GM03348 (cell line): Measurements from ENCODE around the gene FAM120B.

Source experiments
- DNase-seq: peaks from one replicate; pipeline ENCODE4 v3.0.0; 2012; ENCODE audit warnings: low spot score

The FAM120B gene

DNA sequence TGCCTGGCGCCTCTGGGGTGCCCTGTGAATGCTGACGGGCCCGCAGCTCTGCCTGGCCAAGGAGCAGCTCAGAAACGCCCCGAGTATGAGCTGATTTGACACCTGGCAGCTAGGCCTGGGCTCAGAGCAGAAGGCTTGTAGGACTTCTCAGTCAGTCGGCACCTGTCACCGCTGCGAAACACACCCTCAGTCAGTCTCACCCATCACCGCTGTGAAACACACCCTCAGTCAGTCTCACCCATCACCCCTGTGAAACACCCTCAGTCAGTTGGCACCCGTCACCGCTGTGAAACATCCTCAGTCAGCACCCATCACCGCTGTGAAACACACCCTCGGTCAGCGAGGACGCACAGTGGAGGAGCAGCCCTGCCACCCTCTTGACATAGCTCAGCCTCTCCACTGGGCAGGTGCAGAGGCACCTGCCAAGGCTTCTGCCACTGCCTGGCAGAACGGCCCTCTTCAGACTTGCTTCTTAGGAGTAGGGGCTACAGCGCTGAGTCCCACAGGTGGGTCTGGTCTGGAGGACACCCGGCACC lies 137.6 kb downstream of the FAM120B start:
- DNase-seq, result no peak

DNA sequence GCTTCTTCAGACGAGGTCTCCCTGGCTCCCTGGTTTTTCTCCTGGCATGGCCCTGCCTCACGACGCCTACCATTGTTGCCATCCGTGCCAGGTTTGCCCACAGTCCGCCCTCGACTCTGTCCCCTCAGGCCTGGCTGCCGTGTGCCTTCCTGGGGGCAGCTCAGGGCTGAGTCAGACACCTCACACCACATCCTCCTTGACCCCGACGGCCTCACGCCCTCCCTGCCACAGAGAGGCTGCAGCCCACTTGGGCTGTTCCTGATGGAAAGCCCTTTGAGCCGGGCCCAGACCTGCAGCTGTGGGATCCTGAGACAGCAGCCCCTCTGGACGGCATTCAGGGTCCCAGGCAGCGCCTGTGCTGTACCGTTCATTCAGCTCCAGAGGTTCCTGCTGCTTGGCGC lies 138.3 kb downstream of the FAM120B start:
- DNase-seq, result no peak

DNA sequence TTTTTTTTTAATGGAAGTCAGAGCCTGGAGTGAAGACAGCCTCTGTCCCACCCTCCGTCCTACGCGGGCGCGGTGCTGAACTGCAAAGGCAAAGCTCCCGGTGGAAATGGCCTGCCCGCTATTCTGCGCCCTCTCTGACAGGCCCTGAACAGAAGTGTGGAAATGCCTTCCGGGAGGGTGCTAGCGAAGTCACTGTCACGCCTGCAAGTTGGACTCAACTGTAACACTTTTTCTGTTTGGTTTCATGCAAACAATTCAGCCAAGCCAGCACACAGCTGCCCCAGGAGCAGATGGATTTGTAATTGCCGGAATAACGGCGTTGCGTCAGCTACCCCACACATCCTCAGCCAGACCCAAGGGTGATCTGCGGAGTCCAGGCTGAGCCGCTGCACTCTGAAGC lies 138.9 kb downstream of the FAM120B start:
- no peak for DNase-seq

DNA sequence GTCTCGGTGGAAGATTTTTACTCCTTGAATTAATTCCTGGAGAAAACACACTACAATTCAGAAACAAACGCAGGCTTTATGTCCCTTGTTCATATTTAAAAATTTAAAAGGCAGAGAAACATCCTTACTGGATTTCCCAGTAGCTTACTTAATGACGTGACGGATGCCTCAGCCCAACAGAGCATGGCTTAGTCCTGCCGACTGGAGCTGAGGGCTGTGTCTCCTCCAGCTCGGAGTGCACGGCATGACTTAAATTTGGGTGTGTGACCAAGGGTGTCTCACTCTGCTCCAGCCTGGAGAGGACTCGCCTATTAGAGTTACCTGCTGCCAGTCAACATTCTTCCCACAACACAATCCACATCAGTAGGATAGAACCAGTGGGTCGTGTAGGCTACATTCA lies 139.4 kb downstream of the FAM120B start:
- no peak for DNase-seq

DNA sequence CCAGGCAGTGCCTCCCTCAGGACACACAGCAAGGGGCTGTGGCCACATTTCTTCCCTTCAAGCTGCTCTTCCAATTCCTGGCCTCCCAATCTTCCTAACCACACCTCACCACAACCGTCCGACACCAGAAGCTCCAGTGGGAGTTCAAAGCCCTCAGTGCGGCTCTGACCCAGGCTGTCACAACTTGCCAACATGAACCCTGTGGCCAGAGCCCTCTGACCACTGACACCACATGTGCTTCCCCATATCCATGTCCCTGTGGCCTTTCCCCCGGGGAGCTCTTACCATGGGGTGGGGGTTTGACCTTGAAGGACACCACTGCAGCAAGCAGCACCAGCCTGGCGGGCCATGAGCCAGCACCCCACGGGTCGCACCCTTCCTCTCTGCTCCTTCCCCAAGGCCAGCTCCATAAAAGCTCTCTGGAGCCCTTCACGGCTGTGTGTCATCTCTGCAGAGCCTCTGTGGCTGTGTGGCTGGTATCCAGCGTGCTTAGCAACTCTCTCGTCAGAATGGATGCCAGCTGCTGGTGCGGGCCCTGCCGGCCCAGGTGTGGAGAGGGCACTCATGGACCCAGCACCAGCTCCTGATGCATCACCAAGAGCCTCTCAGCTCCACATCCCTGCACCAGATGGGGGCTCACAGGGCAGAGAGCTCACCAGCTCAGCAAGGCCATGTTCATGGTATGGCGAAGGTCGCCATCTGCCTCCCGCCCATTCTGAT lies 140.4 kb downstream of the FAM120B start:
- DNase-seq, result no peak

DNA sequence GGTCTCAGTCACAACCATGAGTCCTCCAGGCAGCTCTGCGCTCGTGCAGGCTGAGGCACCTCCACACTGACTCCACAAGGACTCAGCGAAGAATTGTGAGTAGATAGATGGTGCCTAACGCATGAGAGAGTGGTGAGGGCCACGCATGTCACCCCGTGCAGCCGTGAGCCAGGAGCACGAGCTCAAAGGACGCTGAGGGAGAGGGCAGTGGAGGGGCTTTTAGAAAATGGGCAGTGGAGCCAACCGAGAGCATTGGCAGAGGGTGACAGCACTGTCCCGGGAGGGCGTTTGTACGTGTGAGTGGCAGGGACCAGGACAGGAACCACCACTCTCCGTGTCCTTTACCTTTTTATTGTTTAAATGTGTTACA lies 141.0 kb downstream of the FAM120B start:
- no peak for DNase-seq

DNA sequence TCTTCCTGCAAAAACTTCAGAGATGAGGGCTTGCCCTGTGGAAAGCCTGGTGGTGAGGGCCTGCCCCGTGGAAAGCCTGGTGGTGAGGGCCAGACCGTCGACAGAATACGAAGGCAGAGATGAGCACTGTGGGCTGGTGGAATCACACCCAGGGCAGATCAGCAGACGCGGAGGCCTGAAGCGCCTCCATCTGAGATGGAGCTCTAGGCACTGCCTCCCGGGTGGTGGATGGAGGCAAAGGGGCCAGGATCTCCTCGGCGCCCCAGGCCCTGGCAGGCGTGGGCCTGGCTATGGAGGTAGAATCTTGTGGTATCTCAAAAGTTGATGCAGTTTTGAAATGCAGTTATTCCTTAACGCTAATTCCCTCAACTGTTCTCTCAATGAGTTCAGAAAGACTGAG lies 141.8 kb downstream of the FAM120B start:
- DNase-seq, result no peak

DNA sequence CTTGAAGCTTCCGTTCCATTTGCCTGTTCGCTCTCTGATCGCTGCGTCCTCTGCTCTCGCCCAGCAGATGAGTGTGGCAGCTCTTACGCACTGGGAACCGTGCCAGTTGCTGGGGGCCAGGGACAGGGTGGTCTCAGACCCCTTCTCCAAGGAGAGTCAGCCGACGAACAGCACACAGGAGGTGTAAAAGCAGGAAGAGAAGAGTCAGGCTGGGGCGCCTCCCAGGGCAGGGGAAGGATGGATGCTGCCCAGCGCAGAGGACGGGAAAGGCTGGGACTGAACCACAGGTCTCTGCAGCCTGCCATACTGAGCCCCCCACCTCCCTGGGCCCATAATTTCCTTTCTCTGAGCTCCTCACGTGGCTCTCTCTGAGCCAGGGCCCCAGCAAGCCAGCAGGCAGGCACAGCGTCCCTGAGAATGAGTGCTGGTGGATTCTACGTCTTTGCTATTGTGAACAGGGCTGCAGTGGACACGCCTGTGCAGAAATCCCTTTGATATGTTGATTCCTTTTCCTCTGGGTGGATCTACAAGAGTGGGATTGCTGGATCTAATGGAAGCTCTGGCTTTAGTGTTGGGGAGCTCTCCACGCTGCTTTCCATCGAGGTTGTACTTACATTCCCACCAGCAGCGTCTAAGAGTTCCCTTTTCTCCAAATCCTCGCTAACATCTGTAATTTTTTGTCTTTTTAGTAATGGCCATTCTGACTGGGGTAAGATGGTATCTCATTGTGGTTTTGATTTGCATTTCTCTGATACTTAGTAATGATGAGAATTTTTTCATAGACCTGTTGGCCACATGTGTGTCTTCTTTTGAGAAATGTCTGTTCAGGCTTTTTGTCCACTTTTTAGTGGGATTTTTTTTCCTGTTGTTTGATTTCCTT lies 142.4 kb downstream of the FAM120B start:
- no peak for DNase-seq

DNA sequence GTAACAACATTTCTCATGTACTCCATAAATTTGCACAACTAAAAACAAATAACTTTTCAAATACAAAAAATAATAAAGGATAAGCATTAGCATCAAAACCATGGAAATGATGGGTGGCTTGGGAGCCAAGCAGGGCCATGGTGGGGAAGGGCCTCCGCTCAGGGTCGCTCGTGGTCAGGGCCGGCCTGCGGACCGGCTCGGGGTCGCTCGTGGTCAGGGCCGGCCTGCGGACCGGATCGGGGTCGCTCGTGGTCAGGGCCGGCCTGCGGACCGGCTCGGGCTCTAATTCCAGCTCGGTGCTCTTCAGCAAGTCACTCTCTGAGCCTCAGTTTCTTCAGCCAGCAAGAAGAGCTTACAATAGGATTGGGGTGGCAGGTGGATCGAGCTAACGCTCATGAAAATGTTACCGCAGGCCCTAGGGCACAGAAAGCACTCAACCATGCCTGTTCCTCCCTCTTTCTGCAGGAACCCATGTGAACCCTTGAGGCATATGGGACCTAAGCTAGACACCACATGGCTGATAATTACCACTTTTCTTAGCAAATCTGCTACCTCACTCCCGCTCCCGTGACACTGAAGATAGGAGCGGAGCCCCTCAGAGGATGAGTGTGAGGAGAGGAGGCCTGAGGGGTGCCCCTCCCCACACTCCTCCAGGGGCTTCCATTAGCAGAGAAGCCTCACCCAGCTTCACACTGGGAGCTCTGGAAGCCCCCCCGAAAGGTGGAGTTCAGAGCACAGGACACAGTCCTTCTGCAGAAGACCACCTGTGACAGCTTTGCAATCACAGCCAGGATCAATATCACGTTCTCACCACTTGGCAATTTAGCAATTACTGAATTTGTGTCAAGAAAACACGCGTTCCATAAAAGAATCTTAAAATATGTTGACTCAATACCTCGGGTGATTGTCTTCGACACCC lies 143.5 kb downstream of the FAM120B start:
- no peak for DNase-seq

DNA sequence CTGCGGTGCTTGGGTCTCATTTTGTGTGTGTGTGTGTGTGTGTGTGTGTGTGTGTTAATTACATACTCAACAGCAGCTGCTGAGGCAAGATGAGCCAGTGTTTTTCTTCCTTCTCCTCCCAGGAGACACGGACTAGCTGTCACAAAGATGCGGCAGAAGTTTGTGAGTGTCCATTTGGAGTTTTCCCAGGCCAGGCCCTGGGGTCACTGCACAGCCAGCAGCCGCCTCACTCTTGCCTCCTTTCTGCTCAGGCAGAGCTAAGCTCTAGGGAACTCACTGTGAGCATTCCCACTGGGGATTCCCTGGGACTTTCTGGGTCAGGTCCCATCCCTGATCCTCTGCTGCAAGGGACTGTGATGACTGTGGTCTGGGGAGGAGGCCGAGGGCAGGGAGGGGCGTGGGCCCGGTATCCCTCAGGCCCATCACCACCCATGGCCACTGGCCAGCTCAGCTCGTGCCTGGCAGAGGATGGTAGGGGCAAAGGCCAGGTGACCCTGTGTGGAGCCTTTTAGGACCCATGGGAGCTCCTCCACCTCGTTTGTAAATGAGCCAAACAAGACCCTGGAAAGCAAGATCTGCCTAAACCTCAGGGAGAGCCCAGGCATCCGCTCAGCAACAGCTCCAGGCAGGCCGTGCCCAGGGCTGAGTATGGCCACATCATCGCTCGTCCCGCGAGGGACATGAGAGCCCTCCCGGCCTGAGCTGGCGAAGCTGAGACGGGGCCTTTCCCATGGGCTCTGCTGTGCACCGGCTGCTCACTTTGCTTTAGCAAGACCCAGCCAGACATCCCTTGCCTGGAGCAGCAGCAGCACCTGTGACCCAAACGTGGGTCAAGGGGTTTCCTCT lies 144.6 kb downstream of the FAM120B start:
- no peak for DNase-seq

DNA sequence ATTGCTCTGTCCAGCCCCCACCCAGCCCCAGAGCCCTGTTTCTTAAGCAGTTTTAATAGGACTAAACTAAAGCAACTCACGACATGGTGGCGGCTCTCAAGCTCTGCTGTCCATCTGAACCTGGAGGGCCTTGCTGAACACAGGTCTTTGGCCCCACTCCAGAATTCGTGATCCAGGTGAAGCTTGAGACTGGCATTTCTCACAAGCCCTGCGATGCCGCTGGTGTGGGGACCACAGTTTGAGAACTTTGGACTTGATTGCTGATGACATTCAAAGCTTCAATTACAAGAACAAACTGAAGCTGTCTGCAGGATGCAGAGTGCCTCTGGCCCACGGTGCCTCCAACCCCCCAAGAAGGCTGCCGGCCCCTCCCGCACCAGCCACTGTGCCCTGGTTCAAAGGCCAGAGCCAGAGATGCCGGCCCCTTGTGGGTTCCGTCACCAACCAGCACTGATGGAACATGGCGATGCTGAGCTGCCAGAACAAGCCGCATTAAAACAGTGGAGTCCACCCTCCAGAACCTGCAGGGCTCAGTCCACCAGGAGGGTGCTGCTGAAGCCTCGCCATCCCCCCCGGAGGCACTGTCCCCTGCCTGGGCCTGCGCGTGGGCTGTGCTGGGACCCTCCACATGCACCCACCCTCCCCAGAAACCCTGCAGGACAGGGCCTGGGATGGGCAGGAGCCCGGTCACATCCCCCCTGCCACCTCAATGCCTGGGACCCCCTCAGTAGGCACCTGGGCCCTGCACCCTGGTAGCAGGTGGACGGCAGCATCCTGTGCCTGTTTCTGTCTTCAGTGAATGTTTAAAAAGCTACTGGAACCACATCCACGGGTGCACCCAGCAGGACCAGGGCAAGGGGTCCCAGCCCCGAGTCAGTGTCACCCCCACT lies 145.4 kb downstream of the FAM120B start:
- no peak for DNase-seq

DNA sequence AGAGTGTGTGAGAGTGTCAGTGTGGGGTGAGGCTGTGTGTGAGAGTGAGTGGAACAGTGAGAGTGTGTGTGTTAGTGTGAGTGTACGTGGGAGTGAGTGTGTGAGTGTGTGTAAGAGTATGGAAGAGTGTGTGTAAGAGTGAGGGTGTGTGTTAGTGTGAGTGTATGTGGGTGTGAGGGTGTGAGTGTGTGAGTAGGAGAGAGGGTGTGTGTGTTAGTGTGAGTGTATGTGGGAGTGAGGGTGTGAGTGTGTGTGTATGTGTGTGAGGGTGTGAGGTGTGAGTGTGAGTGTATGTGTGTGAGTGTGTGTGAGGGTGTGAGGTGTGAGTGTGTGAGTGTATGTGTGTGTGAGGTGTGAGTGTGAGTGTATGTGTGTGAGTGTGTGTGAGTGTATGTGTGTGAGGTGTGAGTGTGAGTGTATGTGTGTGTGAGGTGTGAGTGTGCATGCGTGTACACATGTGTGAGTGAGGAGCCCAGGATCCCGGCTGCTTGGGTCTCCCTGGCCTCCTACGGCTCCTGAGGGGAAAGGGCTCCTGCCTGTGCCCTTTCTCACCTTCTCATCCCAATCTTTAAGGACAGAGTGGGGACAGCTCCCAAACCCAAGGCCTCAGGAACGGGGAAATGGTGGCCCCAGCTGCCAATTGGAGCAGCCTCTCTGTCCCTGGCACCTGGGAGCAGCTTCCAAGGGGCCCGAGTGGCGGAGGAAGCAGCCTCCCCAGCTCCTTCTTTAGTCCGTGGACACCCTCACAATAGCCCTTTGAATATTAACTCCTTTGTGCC lies 146.4 kb downstream of the FAM120B start:
- DNase-seq, result no peak

DNA sequence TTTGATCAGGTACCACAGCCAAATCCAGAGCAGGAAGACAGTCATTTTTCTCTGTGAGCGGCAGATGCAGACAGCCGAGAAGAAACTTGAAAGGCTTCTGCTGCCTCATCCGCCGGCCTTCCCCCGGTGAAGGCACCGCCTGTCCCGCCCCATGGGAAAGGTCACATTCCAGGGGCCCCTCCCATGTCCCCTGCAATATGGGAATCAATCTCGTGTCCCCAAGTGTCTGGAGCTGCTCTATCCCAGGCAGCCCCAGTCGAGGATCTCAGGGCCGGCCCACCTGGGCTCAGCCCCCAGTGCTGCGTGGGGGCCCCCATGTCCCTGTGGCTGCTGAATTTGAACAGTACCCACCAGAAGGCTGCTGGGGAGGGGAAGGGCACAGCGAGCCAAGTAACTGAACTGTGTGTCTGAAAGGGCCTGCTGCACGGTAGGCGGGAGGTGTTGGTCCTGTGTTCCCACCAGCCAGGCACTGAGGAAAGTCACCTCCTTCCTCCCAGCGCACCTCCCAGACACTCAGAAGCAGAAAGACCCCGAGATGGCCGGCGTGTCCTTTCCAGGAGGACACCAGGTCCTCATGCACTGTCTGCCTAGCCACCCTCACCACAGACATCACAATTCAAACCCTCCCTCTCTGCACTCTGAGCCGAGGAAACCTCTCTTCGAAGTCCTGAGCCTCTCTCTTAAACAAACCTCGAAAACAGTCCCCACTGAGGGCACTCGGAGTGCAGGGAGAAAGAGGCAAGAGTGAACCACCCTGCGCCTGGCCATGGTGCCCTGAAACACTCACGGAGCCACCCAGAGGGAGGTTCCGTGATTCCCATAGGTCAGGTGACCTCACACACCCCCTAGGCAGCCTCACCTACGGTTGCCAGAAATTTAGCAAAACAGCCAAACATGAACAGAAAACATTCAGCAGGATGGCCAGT lies 147.3 kb downstream of the FAM120B start:
- no peak for DNase-seq

DNA sequence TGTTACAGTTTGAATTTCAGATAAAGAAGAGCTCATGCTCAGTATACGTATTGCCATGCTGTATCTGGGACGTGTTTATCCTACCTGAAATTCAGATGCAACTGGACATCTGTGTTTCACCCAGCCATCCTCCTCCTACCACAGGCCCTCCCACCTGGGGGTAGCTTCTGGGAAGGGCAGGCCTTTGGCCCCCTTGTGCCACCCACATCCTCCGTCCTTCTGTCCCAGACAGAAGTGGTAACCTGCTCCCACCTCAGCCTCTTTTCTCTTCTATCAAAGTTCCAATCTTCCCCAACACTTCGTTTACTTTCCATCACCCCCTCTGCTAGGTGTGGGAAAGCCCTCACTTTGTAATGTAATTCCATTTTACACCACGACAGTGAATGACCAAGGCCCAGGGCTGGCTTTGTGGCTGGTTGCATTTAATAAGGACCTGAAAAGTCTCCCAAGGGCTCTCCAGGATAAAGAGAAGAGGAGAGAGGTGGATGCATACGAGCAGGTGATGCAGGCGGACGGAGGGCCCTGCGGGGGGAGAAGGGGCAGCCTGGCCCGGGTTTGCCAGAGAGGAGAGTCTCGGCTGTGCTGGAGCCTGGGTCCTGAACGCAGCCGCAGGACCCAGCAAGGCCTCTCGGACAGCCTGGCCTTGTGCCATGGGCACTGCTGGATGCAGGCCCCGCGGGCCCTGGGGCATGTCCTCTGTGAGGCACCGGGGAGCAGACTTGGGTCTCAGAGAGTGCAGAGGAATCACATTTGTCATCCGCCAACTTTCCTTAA lies 148.1 kb downstream of the FAM120B start:
- DNase-seq, result no peak

DNA sequence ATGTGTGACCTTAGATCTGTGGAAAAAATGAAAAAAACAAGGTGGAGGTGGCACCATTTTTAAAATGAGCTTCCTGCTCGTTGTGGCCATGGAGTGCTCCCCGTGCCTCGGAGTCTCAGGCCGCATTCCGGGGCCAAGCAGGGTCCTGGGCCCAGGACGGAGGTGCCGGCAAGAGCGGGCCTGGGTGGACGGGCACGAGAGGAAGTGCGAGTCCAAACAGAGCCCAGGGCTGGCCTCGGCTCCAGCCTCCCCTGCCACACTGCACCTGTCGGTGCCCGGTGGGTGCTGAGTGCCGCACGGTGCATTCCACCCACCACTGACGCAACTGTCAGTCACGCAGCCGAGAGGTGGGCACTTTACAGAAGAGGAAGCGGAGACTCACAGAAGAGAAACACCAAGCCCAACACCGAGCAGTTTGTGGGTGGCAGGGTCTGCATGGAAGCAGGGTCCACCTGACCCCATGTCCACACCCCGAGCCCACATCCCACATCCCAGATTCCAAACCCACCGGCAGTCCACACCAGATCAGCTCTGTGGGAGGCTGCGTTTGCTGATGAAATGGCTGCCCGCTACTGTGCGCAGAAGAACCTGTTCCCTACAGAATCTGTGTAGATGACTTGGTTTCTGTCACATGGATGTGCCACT lies 148.9 kb downstream of the FAM120B start:
- no peak for DNase-seq

DNA sequence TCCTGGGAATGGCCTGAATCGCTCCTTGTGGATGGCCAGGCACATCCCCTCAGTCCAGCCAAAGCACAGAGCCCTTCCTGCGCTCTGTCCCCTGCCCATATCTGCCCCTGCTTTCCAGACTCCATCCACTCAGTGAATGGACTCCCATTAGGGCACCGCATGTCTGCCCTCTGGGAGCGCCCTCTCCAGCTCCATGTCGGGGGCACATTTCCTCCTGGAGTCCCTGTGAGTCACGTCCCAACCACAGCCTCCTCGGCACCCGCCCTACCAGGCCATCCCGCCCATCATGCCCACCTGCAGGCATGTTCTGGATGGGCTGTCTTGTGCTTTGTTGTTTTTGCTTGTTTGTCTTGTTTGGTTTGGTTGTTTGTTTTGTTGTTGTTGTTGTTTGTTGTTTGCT lies 149.8 kb downstream of the FAM120B start:
- DNase-seq, result no peak
